ENCODE measurements around the gene TNKS1BP1. TPM values are rescaled to one million over a fixed set of nuclear protein-coding genes. Genes with fewer than 3 reads are reported as not detected.

TNKS1BP1 gene
- total and polyA plus RNA-seq, 9 of the 15 experiments (the other 6 are each of a cell fraction or from before 2014, with no cell fraction given): 1.1 to 47.2 (median 10.9) TPM

DNA sequence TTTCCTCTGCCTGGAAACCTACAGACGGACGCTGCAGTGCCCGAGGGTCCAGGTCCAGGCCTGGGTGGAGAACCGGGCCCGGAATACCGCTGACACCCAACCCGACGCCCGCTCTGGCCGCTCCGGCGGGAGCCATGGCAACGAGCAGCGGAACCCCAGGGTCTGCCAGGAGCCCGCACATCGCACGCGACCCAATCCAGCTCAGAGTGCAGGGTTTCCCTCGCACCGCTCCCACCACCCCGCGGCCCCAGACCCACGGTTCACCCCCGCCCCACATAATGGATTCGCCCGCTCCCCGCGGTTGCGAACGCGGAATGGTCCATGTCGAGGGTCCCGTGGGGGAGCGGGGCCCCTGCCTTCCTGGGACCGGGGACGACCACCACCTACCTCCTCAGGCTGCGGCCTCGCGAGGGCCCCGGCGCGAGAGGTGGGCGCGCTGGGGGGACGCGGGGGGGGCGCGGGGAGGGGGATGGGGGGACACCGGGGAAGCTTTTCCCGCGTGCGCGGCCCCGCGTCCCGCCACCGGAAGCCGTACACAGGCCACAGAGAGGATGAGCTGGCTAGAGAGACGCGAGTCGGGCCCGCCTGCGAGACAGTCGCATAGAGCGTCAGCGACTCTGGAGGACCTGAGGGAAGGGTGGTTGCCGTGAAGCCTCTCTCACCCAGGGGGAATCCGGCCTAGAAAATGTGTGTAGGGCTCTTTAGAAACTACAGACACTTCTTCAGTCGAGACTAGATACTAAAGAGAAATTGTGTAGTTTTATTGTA lies 10.8 kb upstream of the TNKS1BP1 start, which contains the start of gene SSRP1 (continued):
- TF ChIP-seq, protein P1, sequence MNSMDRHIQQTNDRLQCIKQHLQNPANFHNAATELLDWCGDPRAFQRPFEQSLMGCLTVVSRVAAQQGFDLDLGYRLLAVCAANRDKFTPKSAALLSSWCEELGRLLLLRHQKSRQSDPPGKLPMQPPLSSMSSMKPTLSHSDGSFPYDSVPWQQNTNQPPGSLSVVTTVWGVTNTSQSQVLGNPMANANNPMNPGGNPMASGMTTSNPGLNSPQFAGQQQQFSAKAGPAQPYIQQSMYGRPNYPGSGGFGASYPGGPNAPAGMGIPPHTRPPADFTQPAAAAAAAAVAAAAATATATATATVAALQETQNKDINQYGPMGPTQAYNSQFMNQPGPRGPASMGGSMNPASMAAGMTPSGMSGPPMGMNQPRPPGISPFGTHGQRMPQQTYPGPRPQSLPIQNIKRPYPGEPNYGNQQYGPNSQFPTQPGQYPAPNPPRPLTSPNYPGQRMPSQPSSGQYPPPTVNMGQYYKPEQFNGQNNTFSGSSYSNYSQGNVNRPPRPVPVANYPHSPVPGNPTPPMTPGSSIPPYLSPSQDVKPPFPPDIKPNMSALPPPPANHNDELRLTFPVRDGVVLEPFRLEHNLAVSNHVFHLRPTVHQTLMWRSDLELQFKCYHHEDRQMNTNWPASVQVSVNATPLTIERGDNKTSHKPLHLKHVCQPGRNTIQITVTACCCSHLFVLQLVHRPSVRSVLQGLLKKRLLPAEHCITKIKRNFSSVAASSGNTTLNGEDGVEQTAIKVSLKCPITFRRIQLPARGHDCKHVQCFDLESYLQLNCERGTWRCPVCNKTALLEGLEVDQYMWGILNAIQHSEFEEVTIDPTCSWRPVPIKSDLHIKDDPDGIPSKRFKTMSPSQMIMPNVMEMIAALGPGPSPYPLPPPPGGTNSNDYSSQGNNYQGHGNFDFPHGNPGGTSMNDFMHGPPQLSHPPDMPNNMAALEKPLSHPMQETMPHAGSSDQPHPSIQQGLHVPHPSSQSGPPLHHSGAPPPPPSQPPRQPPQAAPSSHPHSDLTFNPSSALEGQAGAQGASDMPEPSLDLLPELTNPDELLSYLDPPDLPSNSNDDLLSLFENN (IDR thresholded peaks at IDR 0.05; ENCODE audit: low read depth in 2 of 2, low read length in 2 of 2): peak in 1 of 2 experiments; percentile 68; a peak in 1 of 4 replicates
- peak; percentile 65 for TF ChIP-seq ETV1 (tag; conservative IDR thresholded peaks at IDR 0.05; ENCODE audit: low read depth)
- TF ChIP-seq, protein P2, sequence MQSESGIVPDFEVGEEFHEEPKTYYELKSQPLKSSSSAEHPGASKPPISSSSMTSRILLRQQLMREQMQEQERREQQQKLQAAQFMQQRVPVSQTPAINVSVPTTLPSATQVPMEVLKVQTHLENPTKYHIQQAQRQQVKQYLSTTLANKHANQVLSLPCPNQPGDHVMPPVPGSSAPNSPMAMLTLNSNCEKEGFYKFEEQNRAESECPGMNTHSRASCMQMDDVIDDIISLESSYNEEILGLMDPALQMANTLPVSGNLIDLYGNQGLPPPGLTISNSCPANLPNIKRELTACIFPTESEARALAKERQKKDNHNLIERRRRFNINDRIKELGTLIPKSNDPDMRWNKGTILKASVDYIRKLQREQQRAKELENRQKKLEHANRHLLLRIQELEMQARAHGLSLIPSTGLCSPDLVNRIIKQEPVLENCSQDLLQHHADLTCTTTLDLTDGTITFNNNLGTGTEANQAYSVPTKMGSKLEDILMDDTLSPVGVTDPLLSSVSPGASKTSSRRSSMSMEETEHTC (IDR thresholded peaks at IDR 0.05): no peak
- TF ChIP-seq, protein P3, sequence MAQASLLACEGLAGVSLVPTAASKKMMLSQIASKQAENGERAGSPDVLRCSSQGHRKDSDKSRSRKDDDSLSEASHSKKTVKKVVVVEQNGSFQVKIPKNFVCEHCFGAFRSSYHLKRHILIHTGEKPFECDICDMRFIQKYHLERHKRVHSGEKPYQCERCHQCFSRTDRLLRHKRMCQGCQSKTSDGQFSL (CRISPR knock-in tag; IDR thresholded peaks at IDR 0.05): peak; percentile 92
- TF ChIP-seq, protein P3 (tag; IDR thresholded peaks at IDR 0.05): peak in 1 of 2 experiments; percentile 87; a peak in 2 of 4 replicates
- no peak for TF ChIP-seq E2F3 (CRISPR knock-in tag; IDR thresholded peaks at IDR 0.05)
- TF ChIP-seq, protein P4, sequence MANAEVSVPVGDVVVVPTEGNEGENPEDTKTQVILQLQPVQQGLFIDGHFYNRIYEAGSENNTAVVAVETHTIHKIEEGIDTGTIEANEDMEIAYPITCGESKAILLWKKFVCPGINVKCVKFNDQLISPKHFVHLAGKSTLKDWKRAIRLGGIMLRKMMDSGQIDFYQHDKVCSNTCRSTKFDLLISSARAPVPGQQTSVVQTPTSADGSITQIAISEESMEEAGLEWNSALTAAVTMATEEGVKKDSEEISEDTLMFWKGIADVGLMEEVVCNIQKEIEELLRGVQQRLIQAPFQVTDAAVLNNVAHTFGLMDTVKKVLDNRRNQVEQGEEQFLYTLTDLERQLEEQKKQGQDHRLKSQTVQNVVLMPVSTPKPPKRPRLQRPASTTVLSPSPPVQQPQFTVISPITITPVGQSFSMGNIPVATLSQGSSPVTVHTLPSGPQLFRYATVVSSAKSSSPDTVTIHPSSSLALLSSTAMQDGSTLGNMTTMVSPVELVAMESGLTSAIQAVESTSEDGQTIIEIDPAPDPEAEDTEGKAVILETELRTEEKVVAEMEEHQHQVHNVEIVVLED (CRISPR knock-in tag; IDR thresholded peaks at IDR 0.05): no peak
- TF ChIP-seq NR2C1 (IDR thresholded peaks at IDR 0.05): peak; percentile 68; the same call in 1 of the 2 replicates
- no peak for TF ChIP-seq NR2C1 (tag; IDR thresholded peaks at IDR 0.05)
- no peak for TF ChIP-seq CEBPG (CRISPR knock-in tag; IDR thresholded peaks at IDR 0.05)
- TF ChIP-seq CEBPG (tag; conservative IDR thresholded peaks at IDR 0.05 in 1 of 2, IDR thresholded peaks at IDR 0.05 in 1 of 2): no peak
- TF ChIP-seq SREBF2 (CRISPR knock-in tag; IDR thresholded peaks at IDR 0.05): no peak
- TF ChIP-seq, protein P5, sequence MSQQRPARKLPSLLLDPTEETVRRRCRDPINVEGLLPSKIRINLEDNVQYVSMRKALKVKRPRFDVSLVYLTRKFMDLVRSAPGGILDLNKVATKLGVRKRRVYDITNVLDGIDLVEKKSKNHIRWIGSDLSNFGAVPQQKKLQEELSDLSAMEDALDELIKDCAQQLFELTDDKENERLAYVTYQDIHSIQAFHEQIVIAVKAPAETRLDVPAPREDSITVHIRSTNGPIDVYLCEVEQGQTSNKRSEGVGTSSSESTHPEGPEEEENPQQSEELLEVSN (IDR thresholded peaks at IDR 0.05; ENCODE audit: borderline replicate concordance in 1 of 2, extremely low read depth in 1 of 2, insufficient read depth in 1 of 2, insufficient read length in 1 of 2, low read depth in 1 of 2, low read length in 1 of 2, poor library complexity in 1 of 2, severe bottlenecking in 1 of 2): peak; percentile 82 to 91
- TF ChIP-seq RFX1 (IDR thresholded peaks at IDR 0.05): peak; percentile 86
- TF ChIP-seq XRCC4 (IDR thresholded peaks at IDR 0.05; ENCODE audit: extremely low read depth, insufficient read depth, insufficient read length): no peak
- peak; percentile 78 for TF ChIP-seq GTF2E2 (tag; IDR thresholded peaks at IDR 0.05)
- peak; percentile 55 for TF ChIP-seq XRCC5 (IDR thresholded peaks at IDR 0.05; ENCODE audit: low read depth, low read length)
- 0 out of 4 replicates have a peak, but pooled peaks of 1 of the 2 experiments have one; percentile 18 for TF ChIP-seq FOXA3 (CRISPR knock-in tag; conservative IDR thresholded peaks at IDR 0.05 in 1 of 2, IDR thresholded peaks at IDR 0.05 in 1 of 2)

Data from K562 (cell line).